PC-9 (cell line): ENCODE measurements around the gene MKS1.

Experiments used
- CTCF ChIP-seq: fragments of 200-600 bp; sonication (generic); conservative IDR thresholded peaks from 2 replicates; pipeline ENCODE4 v1.6.1; 2017; ENCODE audit warnings: mixed run types, antibody characterized with exemption, mild to moderate bottlenecking, moderate library complexity
- EZH2 ChIP-seq: fragments of 200-600 bp; sonication (generic); IDR thresholded peaks from 2 replicates; pipeline ENCODE4 v1.8.0; 2017; ENCODE audit warnings: antibody characterized with exemption, low read depth

DNA sequence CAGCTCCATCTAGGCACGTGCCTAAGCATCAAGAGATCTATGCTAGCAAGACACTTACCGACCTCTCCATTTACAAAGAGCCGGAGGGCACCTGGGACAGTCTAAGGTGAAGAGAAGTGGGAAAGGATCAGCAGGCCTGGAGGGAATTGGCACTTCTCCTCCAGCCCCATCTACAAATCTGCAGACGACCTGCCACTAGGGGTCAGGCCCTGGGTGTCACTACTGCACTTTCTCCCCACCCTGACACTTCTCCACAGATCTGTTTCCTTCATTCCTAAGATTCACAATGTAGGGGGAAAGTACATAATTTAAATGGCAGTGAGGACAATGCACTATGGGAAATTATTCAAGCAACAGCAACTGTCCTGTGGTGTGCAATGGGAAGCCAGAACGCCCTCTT is 8.1 kb downstream of the MKS1 start:
- no peak for TF ChIP-seq CTCF
- TF ChIP-seq EZH2: no peak
